ENCODE measurements around the gene SDR42E1. TPM values are rescaled to one million over a fixed set of nuclear protein-coding genes. Genes with fewer than 3 reads are reported as not detected.

The SDR42E1 gene
- polyA plus RNA-seq, 1 donor (not counting 4 experiments of a cell fraction or from before 2014, with no cell fraction given): 20.3 TPM

DNA sequence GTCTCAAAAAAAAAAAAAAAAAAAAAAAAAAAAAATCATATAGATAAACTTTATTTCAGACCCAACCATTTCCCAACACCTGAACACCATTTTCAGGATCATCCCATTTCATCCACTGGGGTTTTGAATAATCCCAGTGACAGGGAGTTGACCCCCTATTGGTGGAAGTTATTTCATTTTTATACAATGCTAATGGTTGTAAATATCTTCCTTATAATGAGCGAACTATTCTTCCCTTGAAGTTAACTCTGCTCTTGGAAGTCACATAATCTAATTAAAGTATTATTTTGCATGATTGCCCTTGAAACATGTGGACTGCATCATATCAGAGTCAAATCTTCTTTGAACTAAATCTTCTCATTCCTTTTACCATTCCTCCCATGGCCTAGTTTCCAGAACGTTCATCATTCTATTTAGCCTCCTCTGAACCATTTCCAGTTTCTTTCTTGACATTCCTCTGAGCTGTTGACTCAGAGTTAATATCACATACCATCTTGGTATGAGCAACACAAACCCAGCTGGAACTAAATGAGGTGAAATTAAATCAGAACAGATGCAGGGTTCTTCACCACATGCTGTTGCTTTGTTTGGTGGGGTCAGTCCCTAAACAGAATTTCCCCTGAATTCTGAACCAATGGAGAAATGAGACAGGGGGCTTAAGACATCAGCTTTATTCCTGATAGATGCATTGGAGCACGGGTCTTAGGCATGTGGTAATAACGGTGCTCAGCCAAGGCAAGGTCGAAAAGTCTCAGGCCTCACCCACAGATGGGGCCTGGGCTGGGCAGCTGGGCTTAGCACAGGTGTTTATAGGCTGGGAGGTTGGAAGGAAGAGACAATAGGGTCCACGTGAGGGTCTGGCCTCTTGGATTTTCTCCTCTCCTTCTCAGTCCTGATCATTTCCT is 32.7 kb upstream of the SDR42E1 start:
- Histone ChIP-seq H3K36me3 (ENCODE audit: control insufficient read depth in 2 of 2, extremely low read depth in 1 of 2, insufficient read depth in 2 of 2, low read length in 2 of 2) (no peaks in the 10 kb centered on the region), H3K4me1 (ENCODE audit: control insufficient read depth, extremely low read depth, insufficient read depth, low read length) (peaks cover 9% of the 10 kb centered on the region), H4K20me1 (ENCODE audit: control insufficient read depth, extremely low read depth, insufficient read depth, low read length) (no peaks in the 10 kb centered on the region), H3K9ac (ENCODE audit: control insufficient read depth, extremely low read depth, insufficient read depth, low read length) (no peak overlapping the region), H3K9me1 (ENCODE audit: control insufficient read depth, extremely low read depth, insufficient read depth, low read length) (no peaks in the 10 kb centered on the region), H3K79me2 (ENCODE audit: control insufficient read depth, insufficient read depth, low read length) (no peaks in the 10 kb centered on the region), H3K4me3 (ENCODE audit: control insufficient read depth in 2 of 3, extremely low read depth in 1 of 3, insufficient read depth in 2 of 3, low read depth in 1 of 3, low read length in 3 of 3) (no peak overlapping the region), H3K4me2 (ENCODE audit: control insufficient read depth, extremely low read depth, insufficient read depth, low read depth, low read length) (no peak overlapping the region), H3K27me3 (ENCODE audit: control insufficient read depth, extremely low read depth, insufficient read depth, low read length) (no peaks in the 10 kb centered on the region), H2AFZ (ENCODE audit: control insufficient read depth, low read length) (no peak overlapping the region), H3K9me3 (ENCODE audit: control insufficient read depth, low read depth, low read length) (no peaks in the 10 kb centered on the region), H3K27ac (ENCODE audit: control insufficient read depth, insufficient read depth, low read length) (no peak overlapping the region)
- TF ChIP-seq EZH2 (IDR thresholded peaks at IDR 0.05; ENCODE audit: low read length): no peak
- TF ChIP-seq, protein P1, sequence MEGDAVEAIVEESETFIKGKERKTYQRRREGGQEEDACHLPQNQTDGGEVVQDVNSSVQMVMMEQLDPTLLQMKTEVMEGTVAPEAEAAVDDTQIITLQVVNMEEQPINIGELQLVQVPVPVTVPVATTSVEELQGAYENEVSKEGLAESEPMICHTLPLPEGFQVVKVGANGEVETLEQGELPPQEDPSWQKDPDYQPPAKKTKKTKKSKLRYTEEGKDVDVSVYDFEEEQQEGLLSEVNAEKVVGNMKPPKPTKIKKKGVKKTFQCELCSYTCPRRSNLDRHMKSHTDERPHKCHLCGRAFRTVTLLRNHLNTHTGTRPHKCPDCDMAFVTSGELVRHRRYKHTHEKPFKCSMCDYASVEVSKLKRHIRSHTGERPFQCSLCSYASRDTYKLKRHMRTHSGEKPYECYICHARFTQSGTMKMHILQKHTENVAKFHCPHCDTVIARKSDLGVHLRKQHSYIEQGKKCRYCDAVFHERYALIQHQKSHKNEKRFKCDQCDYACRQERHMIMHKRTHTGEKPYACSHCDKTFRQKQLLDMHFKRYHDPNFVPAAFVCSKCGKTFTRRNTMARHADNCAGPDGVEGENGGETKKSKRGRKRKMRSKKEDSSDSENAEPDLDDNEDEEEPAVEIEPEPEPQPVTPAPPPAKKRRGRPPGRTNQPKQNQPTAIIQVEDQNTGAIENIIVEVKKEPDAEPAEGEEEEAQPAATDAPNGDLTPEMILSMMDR (optimal IDR thresholded peaks at IDR 0.05 in 1 of 3, IDR thresholded peaks at IDR 0.05 in 1 of 3, conservative IDR thresholded peaks at IDR 0.05 in 1 of 3; ENCODE audit: extremely low read depth in 1 of 3, insufficient read depth in 2 of 3, low read length in 3 of 3): no peak
- DNase-seq (ENCODE audit: low read depth, low spot score): peak; percentile 32
- peak; percentile 65 for FAIRE-seq
- dilution Hi-C loops (cut with MboI; ENCODE audit: extremely low pct_ligation_motif_present, low sequenced_read_pairs): no loop called here

- Histone ChIP-seq H2AFZ (ENCODE audit: control insufficient read depth, low read length) (no peak overlapping the region), H3K9me3 (ENCODE audit: control insufficient read depth, low read depth, low read length) (no peaks in the 10 kb centered on the region), H3K4me1 (ENCODE audit: control insufficient read depth, extremely low read depth, insufficient read depth, low read length) (peaks cover 9% of the 10 kb centered on the region), H3K9me1 (ENCODE audit: control insufficient read depth, extremely low read depth, insufficient read depth, low read length) (no peaks in the 10 kb centered on the region), H3K27me3 (ENCODE audit: control insufficient read depth, extremely low read depth, insufficient read depth, low read length) (no peaks in the 10 kb centered on the region), H3K4me3 (ENCODE audit: control insufficient read depth in 2 of 3, extremely low read depth in 1 of 3, insufficient read depth in 2 of 3, low read depth in 1 of 3, low read length in 3 of 3) (no peak overlapping the region), H4K20me1 (ENCODE audit: control insufficient read depth, extremely low read depth, insufficient read depth, low read length) (no peaks in the 10 kb centered on the region), H3K4me2 (ENCODE audit: control insufficient read depth, extremely low read depth, insufficient read depth, low read depth, low read length) (no peak overlapping the region), H3K27ac (ENCODE audit: control insufficient read depth, insufficient read depth, low read length) (no peak overlapping the region), H3K79me2 (ENCODE audit: control insufficient read depth, insufficient read depth, low read length) (no peaks in the 10 kb centered on the region), H3K9ac (ENCODE audit: control insufficient read depth, extremely low read depth, insufficient read depth, low read length) (no peak overlapping the region), H3K36me3 (ENCODE audit: control insufficient read depth in 2 of 2, extremely low read depth in 1 of 2, insufficient read depth in 2 of 2, low read length in 2 of 2) (no peaks in the 10 kb centered on the region)
- dilution Hi-C loops (cut with MboI; ENCODE audit: extremely low pct_ligation_motif_present, low sequenced_read_pairs): no loop called here
- no peak for FAIRE-seq
- TF ChIP-seq, protein P1 (optimal IDR thresholded peaks at IDR 0.05 in 1 of 3, IDR thresholded peaks at IDR 0.05 in 1 of 3, conservative IDR thresholded peaks at IDR 0.05 in 1 of 3; ENCODE audit: extremely low read depth in 1 of 3, insufficient read depth in 2 of 3, low read length in 3 of 3): no peak
- TF ChIP-seq EZH2 (IDR thresholded peaks at IDR 0.05; ENCODE audit: low read length): no peak
- DNase-seq (ENCODE audit: low read depth, low spot score): no peak
Measured at GRCh38 chr16:82042846-82043245, 31.6 kb upstream of the SDR42E1 start.

Measured in keratinocyte (primary cell).